Measurements from ENCODE around the gene KRTCAP2. TPM values are rescaled to one million over a fixed set of nuclear protein-coding genes. Genes with fewer than 3 reads are reported as not detected.

The KRTCAP2 gene
- total RNA-seq, 2 donors from 2014 or later = 106 to 112 TPM

DNA sequence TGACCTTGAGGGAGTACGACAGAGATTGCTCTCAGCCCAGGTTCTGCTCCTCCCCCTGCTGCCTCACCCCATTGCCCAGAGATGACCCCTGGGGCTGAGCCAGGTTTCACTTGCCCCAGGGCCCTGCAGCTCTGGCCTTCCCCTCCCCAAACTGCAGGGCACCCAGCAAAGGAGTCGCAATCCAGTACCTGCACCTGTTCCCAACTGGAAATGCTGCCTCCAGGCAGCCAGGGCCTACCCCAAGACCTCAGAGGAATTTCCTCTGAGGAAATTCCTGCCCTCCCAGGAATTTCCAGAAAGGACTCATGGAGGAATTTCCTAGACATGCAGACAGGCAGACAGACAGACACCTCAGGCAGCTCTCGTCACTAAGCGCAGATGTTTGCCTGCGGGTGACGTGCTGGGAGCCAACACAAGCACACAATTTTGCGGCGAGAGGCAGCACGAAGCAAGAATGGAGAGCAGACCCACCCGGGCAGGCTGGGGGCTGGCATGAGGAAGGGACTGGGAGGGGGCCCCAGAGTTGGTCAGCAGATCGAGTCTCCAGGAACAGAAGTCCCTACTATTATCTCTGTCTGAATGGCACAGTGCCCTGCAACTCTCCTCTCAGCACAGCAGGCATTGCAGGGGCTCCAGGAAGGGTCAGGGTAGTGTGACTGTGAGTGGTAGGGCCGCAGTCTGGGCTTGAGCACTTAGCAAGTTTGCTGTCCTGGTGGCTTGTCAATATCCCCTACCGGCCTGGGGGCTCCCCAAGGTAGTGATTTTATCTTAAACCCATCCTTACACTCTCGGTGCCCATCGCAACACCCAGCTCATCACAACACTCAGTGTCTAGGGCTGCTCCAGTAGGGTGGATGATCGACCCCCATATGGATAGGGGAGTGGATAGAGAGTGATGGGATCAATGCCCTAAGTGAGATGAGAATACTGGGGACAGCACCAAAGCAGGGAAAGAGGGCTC lies 48.3 kb downstream of the KRTCAP2 start:
- Histone ChIP-seq H3K4me3 (no peak overlapping the region), H3K4me1 (ENCODE audit: control insufficient read depth in 1 of 2, low read depth in 2 of 2) (peaks cover 16 to 36% of the 10 kb centered on the region in 2 donors), H3K27ac (no peak overlapping the region), H3K27me3 (replicated peaks; ENCODE audit: insufficient read depth) (no peaks in the 10 kb centered on the region), H3K36me3 (no peaks in the 10 kb centered on the region), H3K9me3 (no peaks in the 10 kb centered on the region)
- ATAC-seq (ENCODE audit: insufficient number of reproducible peaks, low FRiP score, low read depth) (no peak), DNase-seq (ENCODE audit: low spot score) (no peak)
- TF ChIP-seq, protein P1, sequence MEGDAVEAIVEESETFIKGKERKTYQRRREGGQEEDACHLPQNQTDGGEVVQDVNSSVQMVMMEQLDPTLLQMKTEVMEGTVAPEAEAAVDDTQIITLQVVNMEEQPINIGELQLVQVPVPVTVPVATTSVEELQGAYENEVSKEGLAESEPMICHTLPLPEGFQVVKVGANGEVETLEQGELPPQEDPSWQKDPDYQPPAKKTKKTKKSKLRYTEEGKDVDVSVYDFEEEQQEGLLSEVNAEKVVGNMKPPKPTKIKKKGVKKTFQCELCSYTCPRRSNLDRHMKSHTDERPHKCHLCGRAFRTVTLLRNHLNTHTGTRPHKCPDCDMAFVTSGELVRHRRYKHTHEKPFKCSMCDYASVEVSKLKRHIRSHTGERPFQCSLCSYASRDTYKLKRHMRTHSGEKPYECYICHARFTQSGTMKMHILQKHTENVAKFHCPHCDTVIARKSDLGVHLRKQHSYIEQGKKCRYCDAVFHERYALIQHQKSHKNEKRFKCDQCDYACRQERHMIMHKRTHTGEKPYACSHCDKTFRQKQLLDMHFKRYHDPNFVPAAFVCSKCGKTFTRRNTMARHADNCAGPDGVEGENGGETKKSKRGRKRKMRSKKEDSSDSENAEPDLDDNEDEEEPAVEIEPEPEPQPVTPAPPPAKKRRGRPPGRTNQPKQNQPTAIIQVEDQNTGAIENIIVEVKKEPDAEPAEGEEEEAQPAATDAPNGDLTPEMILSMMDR (IDR thresholded peaks at IDR 0.05) = no peak

DNA sequence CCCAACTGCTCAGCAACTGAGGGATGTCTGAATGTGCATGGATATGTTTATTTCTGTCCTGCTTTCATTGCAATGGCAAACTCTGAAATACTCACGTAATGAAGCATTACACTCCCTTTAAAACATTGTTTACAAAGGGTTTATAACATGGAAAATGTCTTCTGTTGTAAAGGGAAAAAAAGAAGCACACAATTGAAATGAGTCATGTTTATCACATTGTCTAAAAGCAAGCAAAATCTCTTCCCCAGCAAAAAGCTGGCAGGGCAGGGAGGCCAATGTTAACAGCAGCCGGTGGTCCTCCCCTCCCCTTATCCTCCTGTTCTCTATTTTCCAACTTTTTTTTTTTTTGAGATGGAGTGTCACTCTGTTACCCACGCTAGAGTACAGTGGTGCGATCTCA lies 49.3 kb downstream of the KRTCAP2 start:
- TF ChIP-seq, protein P1 (IDR thresholded peaks at IDR 0.05) = no peak
- Histone ChIP-seq H3K9me3 (no peaks in the 10 kb centered on the region), H3K4me3 (no peak overlapping the region), H3K36me3 (no peaks in the 10 kb centered on the region), H3K4me1 (ENCODE audit: control insufficient read depth in 1 of 2, low read depth in 2 of 2) (peaks cover 9 to 27% of the 10 kb centered on the region in 2 donors), H3K27me3 (replicated peaks; ENCODE audit: insufficient read depth) (no peaks in the 10 kb centered on the region), H3K27ac (no peak overlapping the region)
- ATAC-seq (ENCODE audit: insufficient number of reproducible peaks, low FRiP score, low read depth) (no peak), DNase-seq (ENCODE audit: low spot score) (no peak)

DNA sequence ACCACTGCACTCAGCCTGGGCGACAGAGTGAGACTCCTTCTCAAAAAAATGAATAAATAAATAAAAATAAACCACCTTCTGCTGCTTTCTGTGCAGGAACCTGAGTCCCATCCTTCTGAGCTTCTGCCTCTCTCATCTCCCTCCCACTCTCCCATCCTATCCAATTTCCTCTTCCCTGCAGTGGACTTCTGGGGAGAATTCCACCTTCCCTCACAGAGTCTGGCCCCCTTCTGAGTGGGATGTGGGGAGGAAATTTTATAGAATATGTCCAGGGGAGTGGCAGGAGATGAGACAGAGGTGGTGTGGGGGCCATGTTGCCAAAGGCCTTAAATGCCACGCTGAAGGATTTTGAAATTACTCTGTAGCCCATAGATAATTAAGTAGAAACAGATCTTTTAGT lies 50.8 kb downstream of the KRTCAP2 start:
- TF ChIP-seq, protein P1 (IDR thresholded peaks at IDR 0.05) = no peak
- Histone ChIP-seq H3K27ac (no peak overlapping the region), H3K27me3 (replicated peaks; ENCODE audit: insufficient read depth) (no peaks in the 10 kb centered on the region), H3K4me3 (no peak overlapping the region), H3K36me3 (no peaks in the 10 kb centered on the region), H3K4me1 (ENCODE audit: control insufficient read depth in 1 of 2, low read depth in 2 of 2) (peaks cover 0 to 15% of the 10 kb centered on the region in 2 donors), H3K9me3 (no peaks in the 10 kb centered on the region)
- DNase-seq (ENCODE audit: low spot score) (no peak), ATAC-seq (ENCODE audit: insufficient number of reproducible peaks, low FRiP score, low read depth) (no peak)

DNA sequence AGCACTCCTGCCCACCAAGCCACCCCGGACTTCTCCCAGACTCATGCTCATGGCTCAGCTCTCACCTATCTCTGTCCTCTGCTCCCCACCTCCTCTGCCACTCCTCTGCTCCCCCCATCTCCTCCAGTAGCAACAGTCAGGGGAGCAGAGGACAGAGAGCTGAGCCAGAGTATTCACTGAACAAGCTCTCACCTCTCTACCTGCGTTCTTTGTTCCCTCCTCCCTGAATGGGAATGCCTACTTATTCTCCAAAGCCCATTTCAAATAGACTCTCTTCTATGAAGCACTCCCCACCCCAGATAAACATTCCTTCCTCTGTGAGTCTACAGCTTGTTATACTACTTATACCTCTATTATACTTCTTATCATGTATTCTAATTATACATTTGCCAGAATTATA lies 51.9 kb downstream of the KRTCAP2 start:
- DNase-seq (ENCODE audit: low spot score) (no peak), ATAC-seq (ENCODE audit: insufficient number of reproducible peaks, low FRiP score, low read depth) (no peak)
- Histone ChIP-seq H3K9me3 (no peaks in the 10 kb centered on the region), H3K4me3 (no peak overlapping the region), H3K27ac (no peak overlapping the region), H3K27me3 (replicated peaks; ENCODE audit: insufficient read depth) (no peaks in the 10 kb centered on the region), H3K36me3 (no peaks in the 10 kb centered on the region), H3K4me1 (ENCODE audit: control insufficient read depth in 1 of 2, low read depth in 2 of 2) (peaks cover 0 to 5% of the 10 kb centered on the region in 2 donors)
- TF ChIP-seq, protein P1 (IDR thresholded peaks at IDR 0.05) = no peak

DNA sequence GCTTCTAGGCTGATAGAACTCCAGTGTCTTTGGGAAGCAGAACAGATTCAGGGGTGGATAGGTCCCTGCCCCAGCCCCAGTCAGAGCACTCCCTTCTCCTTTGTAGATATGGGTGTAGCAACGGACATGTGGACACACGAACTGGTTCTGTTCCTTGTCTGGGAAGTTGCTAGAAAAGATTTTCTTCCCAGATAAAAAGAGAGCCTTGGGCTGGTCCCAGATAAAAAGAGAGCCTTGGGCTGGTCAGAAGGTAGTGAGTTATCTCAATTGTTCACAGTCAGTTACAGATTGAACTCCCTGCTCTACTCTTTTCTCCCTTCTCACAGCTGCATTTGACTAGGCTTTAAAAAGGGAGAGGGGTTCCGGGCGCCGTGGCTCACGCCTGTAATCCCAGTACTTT lies 52.9 kb downstream of the KRTCAP2 start:
- no peaks in the 10 kb centered on the region for H3K9me3 ChIP-seq
- no peaks in the 10 kb centered on the region for H3K36me3 ChIP-seq
- no peaks in the 10 kb centered on the region for H3K4me1 ChIP-seq (ENCODE audit: control insufficient read depth in 1 of 2, low read depth in 2 of 2)
- no peak overlapping the region for H3K4me3 ChIP-seq
- H3K27ac ChIP-seq = no peak overlapping the region
- ATAC-seq (ENCODE audit: insufficient number of reproducible peaks, low FRiP score, low read depth) = no peak
- TF ChIP-seq, protein P1 (IDR thresholded peaks at IDR 0.05) = no peak
- no peaks in the 10 kb centered on the region for H3K27me3 ChIP-seq (replicated peaks; ENCODE audit: insufficient read depth)
- no peak for DNase-seq (ENCODE audit: low spot score)

Other genes with a start within 250 kb of the KRTCAP2 start
- gene PMVK, start 236.6 kb downstream of the KRTCAP2 start, total RNA-seq = 10 to 100 TPM in 1 of 2 donors, 1 to 10 TPM in 1; 9.7 to 13.8 TPM
- 100 to 1,000 TPM; 185 to 227 TPM for gene PBXIP1, start 217.2 kb downstream of the KRTCAP2 start, total RNA-seq
- gene PYGO2, start 211.5 kb downstream of the KRTCAP2 start, total RNA-seq = 10 to 100 TPM; 17.8 to 21.4 TPM
- gene SHC1, start 202.6 kb downstream of the KRTCAP2 start, total RNA-seq = 100 to 1,000 TPM; 129 to 174 TPM
- gene CKS1B, start 198.6 kb downstream of the KRTCAP2 start, total RNA-seq = 10 to 100 TPM; 13.5 to 23.7 TPM
- gene FLAD1, start 190.0 kb downstream of the KRTCAP2 start, total RNA-seq = 10 to 100 TPM; 23.8 to 27.2 TPM
- not detected for gene LENEP, start 179.7 kb downstream of the KRTCAP2 start, total RNA-seq
- 10 to 100 TPM; 35.3 to 66.3 TPM for gene ZBTB7B, start 170.5 kb downstream of the KRTCAP2 start, total RNA-seq
- gene DCST2, start 139.5 kb downstream of the KRTCAP2 start, total RNA-seq = under 1 TPM in 1 of 2 donors, not detected in 1; 0.42 TPM
- gene DCST1, start 139.5 kb downstream of the KRTCAP2 start, total RNA-seq = not detected
- 100 to 1,000 TPM; 119 to 144 TPM for gene ADAM15, start 122.0 kb downstream of the KRTCAP2 start, total RNA-seq
- gene EFNA4, start 109.6 kb downstream of the KRTCAP2 start, total RNA-seq = 1 to 10 TPM; 1.9 to 2.8 TPM
- 1 to 10 TPM; 1.5 to 3.2 TPM for gene EFNA3, start 94.5 kb downstream of the KRTCAP2 start, total RNA-seq
- gene EFNA1, start 45.4 kb downstream of the KRTCAP2 start, total RNA-seq = 10 to 100 TPM in 1 of 2 donors, 1 to 10 TPM in 1; 4.6 to 15.4 TPM
- 10 to 100 TPM; 13.0 to 22.2 TPM for gene SLC50A1, start 37.5 kb downstream of the KRTCAP2 start, total RNA-seq
- 10 to 100 TPM; 28.8 to 68.6 TPM for gene DPM3, start 32.8 kb downstream of the KRTCAP2 start, total RNA-seq
- 1 to 10 TPM; 2.7 to 5.8 TPM for gene TRIM46, start 545 bp upstream of the KRTCAP2 start, total RNA-seq
- 10 to 100 TPM; 45.3 to 81.6 TPM for gene THBS3, start 34.6 kb upstream of the KRTCAP2 start, total RNA-seq
- gene MTX1, start 35.4 kb upstream of the KRTCAP2 start, total RNA-seq = 10 to 100 TPM; 21.7 to 22.9 TPM
- 10 to 100 TPM; 14.7 to 16.1 TPM for gene ENTREP3, start 82.2 kb upstream of the KRTCAP2 start, total RNA-seq
- gene SCAMP3, start 89.1 kb upstream of the KRTCAP2 start, total RNA-seq = 10 to 100 TPM; 32.5 to 50.2 TPM
- gene CLK2, start 100.2 kb upstream of the KRTCAP2 start, total RNA-seq = 10 to 100 TPM; 26.9 to 50.7 TPM
- 1 to 10 TPM in 1 of 2 donors, under 1 TPM in 1; 0.92 to 1.9 TPM for gene HCN3, start 104.2 kb upstream of the KRTCAP2 start, total RNA-seq
- not detected for gene PKLR, start 128.1 kb upstream of the KRTCAP2 start, total RNA-seq
- gene FDPS, start 135.6 kb upstream of the KRTCAP2 start, total RNA-seq = 10 to 100 TPM; 57.8 to 68.2 TPM
- gene RUSC1, start 147.6 kb upstream of the KRTCAP2 start, total RNA-seq = 10 to 100 TPM; 38.7 to 61.3 TPM

Data from thoracic aorta (tissue), 2 donors.